ENCODE measurements around the gene SNX25. TPM values are rescaled to one million over a fixed set of nuclear protein-coding genes. Genes with fewer than 3 reads are reported as not detected.

Gene SNX25
- total RNA-seq, 6 donors from 2014 or later: 62.9 to 178 (median 123) TPM

DNA sequence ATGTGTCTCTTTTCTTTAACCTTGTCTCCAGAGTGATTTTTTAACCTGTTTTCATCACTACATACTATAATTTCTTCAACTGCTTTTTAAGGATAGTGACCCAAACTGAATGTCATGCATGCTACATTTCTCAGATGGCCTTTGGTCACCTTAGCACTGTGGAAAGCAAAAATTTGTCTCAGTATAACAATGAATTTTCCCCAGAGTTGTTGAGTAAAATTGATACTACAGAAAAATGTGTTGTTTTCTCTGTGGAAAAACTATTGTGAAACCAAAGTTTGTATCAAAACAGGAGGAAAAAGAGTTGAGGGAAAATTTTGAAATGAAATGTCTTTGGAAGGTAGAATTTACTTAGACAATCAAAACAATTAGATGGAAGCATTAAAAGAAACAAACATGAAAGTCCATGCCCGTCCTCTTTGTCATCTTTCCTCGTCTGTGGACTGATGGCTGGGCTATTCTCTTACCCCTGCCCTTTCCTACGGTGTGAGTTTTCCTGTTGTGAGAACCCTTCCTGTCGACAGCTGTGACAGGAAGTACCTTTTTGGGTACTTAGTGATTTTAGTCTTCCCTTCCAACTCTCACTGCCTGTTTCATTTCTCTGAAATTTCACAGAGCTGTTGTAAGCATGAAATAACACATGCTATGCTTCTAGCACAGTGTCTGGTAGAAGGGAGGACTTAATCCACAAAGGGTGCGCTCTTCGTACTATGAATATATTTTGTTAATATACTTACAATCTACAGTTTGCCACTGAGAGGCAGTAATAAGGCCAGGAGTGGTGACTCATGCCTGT is 135.5 kb downstream of the SNX25 start:
- 62 to 68% methylated on average over 6 of the region's 6 CpGs for WGBS, 2 donors
- Histone ChIP-seq H3K4me1 (peaks cover 0 to 20% (median 7%) of the 10 kb centered on the region in 4 donors), H3K9me3 (no peaks in the 10 kb centered on the region), H3K27me3 (no peaks in the 10 kb centered on the region), H3K4me3 (no peak overlapping the region), H3K27ac (peak overlapping the region in 1 of 4 donors; percentile 7), H3K36me3 (peaks cover 0 to 55% (median 25%) of the 10 kb centered on the region in 4 donors)
- DNase-seq: no peak
- TF ChIP-seq EP300 (IDR thresholded peaks at IDR 0.05) (no peak), POLR2AphosphoS5 (IDR thresholded peaks at IDR 0.05) (no peak), POLR2A (IDR thresholded peaks at IDR 0.05) (no peak)
- TF ChIP-seq, protein P1, sequence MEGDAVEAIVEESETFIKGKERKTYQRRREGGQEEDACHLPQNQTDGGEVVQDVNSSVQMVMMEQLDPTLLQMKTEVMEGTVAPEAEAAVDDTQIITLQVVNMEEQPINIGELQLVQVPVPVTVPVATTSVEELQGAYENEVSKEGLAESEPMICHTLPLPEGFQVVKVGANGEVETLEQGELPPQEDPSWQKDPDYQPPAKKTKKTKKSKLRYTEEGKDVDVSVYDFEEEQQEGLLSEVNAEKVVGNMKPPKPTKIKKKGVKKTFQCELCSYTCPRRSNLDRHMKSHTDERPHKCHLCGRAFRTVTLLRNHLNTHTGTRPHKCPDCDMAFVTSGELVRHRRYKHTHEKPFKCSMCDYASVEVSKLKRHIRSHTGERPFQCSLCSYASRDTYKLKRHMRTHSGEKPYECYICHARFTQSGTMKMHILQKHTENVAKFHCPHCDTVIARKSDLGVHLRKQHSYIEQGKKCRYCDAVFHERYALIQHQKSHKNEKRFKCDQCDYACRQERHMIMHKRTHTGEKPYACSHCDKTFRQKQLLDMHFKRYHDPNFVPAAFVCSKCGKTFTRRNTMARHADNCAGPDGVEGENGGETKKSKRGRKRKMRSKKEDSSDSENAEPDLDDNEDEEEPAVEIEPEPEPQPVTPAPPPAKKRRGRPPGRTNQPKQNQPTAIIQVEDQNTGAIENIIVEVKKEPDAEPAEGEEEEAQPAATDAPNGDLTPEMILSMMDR (IDR thresholded peaks at IDR 0.05): no peak
- ATAC-seq (ENCODE audit: low FRiP score in 2 of 2): peak in 1 of 2 donors; percentile 20

DNA sequence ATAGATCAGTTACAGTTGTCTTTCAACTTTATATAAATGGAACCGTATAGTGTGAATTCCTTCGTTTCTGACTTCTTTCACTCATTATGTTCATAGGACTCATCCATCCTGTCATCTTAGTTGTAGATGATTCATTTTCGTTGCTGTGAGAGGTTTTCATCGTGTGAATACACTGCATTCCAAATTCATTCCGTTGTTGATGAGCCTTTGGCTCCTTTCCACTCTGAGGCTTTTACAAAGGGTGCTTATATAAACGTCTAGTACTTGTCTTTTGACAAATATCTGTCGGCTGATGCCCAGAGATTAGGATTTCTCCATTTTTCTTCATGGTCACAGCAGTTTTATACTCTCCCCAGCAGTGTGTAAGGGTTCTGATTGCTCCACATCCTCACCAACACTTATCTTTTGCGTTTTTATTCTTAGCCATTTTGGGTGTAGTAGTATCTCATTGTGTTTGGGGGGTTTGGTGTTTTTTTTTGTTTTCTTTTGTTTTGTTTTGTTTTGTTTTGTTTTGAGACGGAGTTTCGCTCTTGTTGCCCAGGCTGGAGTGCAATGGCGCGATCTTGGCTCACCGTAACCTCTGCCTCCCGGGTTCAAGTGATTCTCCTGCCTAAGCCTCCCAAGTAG is 137.7 kb downstream of the SNX25 start:
- peaks cover 3 to 54% (median 21%) of the 10 kb centered on the region in 4 donors for H3K36me3 ChIP-seq

DNA sequence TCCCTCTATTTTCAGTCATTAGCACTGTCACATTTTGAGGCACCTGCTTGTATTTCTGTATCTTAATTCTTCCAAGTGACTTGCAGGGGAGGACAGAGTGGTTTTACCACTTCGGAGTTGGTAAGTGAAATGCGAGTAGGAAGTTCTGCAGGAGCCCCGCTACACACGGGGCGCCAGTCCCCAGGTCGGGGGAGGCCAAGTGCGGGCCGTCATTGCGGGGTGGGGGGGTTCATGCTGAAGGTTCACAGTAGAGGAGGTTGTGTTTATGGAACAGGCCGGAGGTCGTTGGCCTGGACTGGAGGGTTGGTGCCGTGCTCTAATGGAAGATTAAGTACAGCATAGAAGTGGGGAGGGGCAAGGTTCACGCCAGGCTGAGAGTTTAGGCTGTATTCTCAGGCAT is 142.3 kb downstream of the SNX25 start:
- Histone ChIP-seq H3K27me3 (no peaks in the 10 kb centered on the region), H3K4me1 (no peaks in the 10 kb centered on the region), H3K27ac (no peak overlapping the region), H3K36me3 (peaks cover 8 to 62% (median 16%) of the 10 kb centered on the region in 4 donors), H3K9me3 (no peaks in the 10 kb centered on the region), H3K4me3 (no peak overlapping the region)
- WGBS, 2 donors: 90 to 91% methylated on average over 13 of the region's 13 CpGs
- ATAC-seq (ENCODE audit: low FRiP score in 2 of 2) (no peak), DNase-seq (peak in 1 of 2 donors; percentile 34)
- TF ChIP-seq POLR2A (IDR thresholded peaks at IDR 0.05) (no peak), EP300 (IDR thresholded peaks at IDR 0.05) (no peak), POLR2AphosphoS5 (IDR thresholded peaks at IDR 0.05) (no peak)
- TF ChIP-seq, protein P1 (IDR thresholded peaks at IDR 0.05): no peak

More for the DNA sequence above, 137.7 kb downstream of the SNX25 start:
- ATAC-seq (ENCODE audit: low FRiP score in 2 of 2): no peak
- Histone ChIP-seq H3K4me1 (peaks cover 0 to 20% (median 7%) of the 10 kb centered on the region in 4 donors), H3K27me3 (no peaks in the 10 kb centered on the region), H3K9me3 (no peaks in the 10 kb centered on the region), H3K27ac (no peak overlapping the region), H3K4me3 (no peak overlapping the region)
- TF ChIP-seq, protein P1 (IDR thresholded peaks at IDR 0.05): no peak
- WGBS, 2 donors: 78 to 81% methylated on average over 14 of the region's 14 CpGs
- DNase-seq: no peak

DNA sequence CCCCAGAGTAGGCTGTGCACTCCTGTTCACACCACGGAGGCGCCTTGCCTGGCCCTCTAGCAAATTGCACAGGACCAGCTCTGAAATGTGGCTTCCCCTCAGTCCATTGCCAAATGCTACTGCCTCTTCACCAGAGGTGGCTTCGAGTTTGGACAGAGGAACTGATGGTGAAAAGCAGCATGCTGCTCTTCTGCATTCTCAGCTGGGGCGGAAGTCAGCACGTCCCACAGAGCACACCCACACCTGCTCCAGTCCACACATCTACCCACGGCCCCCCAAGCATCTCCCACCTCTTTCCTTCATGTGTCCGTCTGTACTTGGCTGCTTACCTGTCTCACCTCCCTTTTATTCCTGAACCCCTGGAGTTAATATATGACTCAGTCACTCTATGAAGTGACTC is 142.8 kb downstream of the SNX25 start:
- H3K27me3 ChIP-seq: no peaks in the 10 kb centered on the region
- H3K9me3 ChIP-seq: no peaks in the 10 kb centered on the region
- no peak overlapping the region for H3K4me3 ChIP-seq
- H3K36me3 ChIP-seq: peaks cover 6 to 60% (median 17%) of the 10 kb centered on the region in 4 donors
- no peaks in the 10 kb centered on the region for H3K4me1 ChIP-seq
- WGBS, 2 donors: 84 to 96% methylated on average over 5 to 7 of the region's 7 CpGs
- ATAC-seq (ENCODE audit: low FRiP score in 2 of 2): no peak
- H3K27ac ChIP-seq: no peak overlapping the region
- DNase-seq: no peak
- no peak for TF ChIP-seq POLR2AphosphoS5 (IDR thresholded peaks at IDR 0.05)
- no peak for TF ChIP-seq POLR2A (IDR thresholded peaks at IDR 0.05)
- no peak for TF ChIP-seq EP300 (IDR thresholded peaks at IDR 0.05)
- TF ChIP-seq, protein P1 (IDR thresholded peaks at IDR 0.05): no peak
